Stimulated activated naive CD4-positive, alpha-beta T cell treated with Interleukin-2 at 50 U/mL for 16 hours (primary cell): ENCODE data around the gene SIT1.
"Not testable (repeated sequence)": the region's sequence is repeated elsewhere in the genome, so short reads cannot be mapped to it uniquely, and the experiment has no call there.

Experiments used
- DNase-seq: peaks from one replicate; lab custom pipeline; 2025; lab: John Stamatoyannopoulos, UW

Gene SIT1

DNA sequence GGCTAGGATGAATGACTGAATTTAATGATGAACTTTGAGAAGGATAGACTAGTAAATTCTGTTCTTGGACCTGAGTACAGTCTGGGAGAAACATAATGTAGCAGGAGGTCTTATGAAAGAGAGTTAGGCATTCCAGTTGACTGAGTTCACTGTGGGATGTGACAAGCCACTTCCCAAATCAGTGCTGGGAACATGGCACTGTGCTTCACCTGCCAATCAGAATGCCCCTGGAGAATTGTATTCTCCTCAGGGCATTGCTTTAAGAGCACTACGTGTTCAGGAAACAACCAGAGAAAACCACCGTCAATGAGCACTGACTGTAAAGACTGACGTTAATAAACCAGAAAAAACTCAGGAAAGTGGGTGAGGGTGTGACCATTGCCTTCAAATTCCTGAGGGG is 8.6 kb upstream of the SIT1 start:
- no peak for DNase-seq

GRCh38 chr9:35658968-35659220 is 8.2 kb upstream of the SIT1 start:
- no peak for DNase-seq

GRCh38 chr9:35658137-35658967 is 7.6 kb upstream of the SIT1 start, which contains the start of gene CCDC107:
Gene CCDC107 (plus strand): TSS chr9:35658292. CDS start chr9:35658380, 88 bp downstream.
- DNase-seq, result peak; percentile 73

GRCh38 chr9:35657546-35658136 is 6.9 kb upstream of the SIT1 start, which contains the start of gene RMRP:
Gene RMRP (minus strand): TSS chr9:35658019.
- peak; percentile 94 for DNase-seq

DNA sequence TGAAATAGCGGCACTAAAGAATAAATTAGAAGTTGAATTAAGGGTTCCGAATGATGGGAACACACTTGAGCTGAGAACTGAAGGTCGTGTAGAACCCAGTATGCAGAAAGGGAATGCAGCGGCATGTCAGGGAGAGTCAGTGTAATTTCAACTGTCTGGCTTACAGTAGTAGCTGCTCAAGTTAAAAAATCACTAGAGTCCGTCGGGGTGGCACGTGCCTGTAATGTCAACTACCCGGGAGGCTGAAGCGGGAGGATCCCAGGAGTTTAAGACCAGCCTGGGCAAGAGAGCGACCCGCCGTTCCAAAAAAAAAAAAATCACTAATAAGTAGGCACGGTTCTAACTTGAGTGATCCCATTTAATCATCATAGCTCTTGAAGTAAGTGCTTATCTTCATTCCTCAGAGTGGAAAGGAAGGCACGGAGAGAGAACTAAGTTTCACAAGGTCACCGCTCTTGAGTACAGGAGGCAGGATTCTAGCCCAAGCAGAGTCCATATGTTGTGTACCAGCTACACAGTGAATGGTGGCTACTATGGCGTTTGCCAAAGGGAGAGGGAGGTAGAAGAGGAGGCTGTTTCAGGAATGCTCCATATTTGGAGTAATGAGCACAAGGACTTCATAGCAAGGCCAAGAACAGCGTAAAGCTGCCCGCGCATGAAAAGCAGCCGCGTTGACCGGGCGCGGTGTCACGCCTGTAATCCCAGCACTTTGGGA is 6.3 kb upstream of the SIT1 start:
- no peak for DNase-seq

DNA sequence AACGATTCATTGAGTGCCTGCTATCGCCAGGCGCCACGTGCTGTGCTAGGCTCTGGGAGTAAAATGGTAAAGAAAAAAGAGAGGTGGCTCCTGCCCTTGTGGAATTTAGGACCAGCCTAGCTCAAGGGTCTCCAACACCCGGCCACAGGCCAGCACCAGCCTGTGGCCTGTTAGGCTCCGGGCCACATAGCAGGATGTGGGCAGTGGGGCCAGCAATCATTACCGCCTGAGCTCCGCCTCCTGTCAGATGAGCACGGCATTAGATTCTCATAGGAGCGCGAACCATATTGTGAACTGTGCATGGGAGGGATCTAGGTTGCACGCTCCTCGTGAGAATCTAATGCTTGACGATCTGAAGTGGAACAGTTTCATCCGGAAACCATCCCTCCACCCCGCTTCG is 5.6 kb upstream of the SIT1 start:
- no peak for DNase-seq

- DNase-seq, result no peak
Observed at GRCh38 chr9:35653611-35654010, 2.9 kb upstream of the SIT1 start.

GRCh38 chr9:35652829-35653209 is 2.1 kb upstream of the SIT1 start:
- no peak for DNase-seq

- DNase-seq, result no peak
Observed at GRCh38 chr9:35651956-35652828, 1.5 kb upstream of the SIT1 start.

DNA sequence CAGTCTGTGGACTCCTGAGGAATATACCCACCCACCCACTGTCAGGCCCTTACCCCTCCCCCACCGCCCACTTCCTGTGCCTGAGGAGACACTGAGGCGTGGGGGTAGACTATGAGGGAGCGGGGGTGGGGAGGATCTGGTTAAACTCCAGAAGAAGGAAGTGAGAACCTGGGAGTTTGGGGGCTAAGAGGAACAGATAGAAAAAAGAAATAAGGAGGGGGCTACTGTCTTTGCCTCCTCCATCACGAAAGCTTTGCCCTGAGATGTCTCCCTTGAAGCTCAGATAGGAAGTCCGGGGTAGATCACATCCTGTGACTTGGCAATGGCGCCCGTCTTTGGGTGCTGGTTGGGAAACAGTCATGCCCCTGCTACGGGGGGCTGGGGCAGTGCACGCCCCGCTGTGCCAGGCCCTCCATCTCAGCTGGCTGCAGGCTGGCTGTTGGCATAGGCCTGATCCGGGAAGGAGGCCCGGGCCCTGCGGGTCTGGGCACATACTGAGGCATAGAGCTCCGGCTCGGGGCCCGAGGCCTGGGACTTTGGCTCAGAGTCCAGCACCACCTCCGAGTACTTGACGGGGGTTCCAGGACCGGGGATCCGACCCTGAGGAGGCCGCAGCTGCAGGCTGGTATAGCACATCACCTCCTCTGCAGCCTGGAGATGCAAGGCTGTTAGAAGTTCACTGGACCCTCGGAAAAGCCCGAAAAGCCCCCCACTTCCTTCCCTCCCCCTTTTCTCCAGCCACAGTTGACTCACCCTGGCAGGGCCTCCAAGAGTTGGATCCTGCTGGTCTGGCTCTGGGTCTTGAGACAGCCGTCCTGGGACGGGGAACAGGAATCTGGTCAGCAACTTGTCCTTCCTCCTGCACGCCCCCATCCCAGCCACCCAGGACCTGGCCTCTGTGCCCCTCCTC is 1.0 kb downstream of the SIT1 start:
- peak; percentile 36 for DNase-seq

- peak; percentile 86 for DNase-seq
Observed at GRCh38 chr9:35646533-35647265, 4.0 kb downstream of the SIT1 start.

GRCh38 chr9:35646153-35646532 is 4.6 kb downstream of the SIT1 start:
- DNase-seq, result no peak

- DNase-seq, result not testable (repeated sequence)
Observed at GRCh38 chr9:35645736-35646135, 5.0 kb downstream of the SIT1 start.

GRCh38 chr9:35643046-35643445 is 7.7 kb downstream of the SIT1 start:
- DNase-seq, result no peak

- DNase-seq, result not testable (repeated sequence)
Observed at GRCh38 chr9:35641478-35641877, 9.3 kb downstream of the SIT1 start.

GRCh38 chr9:35640431-35640830 is 10.3 kb downstream of the SIT1 start:
- not testable (repeated sequence) for DNase-seq

DNA sequence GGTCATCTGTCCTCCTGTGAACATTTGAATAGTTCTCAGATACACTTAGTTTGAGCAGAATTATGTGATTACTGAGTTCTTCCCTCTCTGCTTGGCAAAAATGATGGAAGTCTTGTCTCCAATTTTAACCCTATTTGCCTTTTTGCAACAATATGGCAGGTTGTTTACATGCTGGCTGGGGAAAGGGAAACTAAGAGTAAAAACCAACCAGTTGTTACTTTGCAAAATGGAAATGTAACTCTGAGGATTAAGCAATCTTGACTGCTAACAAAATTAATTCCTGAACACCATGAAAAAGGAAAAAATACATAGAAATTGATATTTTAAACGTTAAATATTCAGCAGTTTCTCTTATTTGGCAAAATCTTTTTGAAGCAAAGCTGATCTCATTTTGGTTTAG is 11.1 kb downstream of the SIT1 start:
- no peak for DNase-seq

DNA sequence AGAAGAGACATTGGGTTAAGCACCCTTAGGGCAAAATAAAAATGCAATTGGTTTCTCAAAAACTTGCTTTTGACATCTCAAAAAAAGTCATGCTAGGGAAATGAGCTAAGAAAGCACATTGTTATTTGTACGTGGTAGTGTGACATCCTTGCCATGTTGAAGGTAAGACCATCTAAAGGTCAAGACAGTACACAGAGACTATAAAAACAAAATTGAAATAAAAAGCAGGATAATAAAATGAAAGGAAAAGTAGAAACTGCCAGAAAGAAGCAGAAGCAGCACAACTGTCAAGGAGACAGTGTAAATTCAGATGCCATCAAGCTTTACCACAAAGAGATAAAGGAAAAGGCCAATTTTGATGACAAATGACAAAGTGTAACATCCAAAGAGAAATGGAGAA is 11.5 kb downstream of the SIT1 start:
- not testable (repeated sequence) for DNase-seq

GRCh38 chr9:35638751-35639150 is 12.0 kb downstream of the SIT1 start:
- DNase-seq, result not testable (repeated sequence)

- DNase-seq, result not testable (repeated sequence)
Observed at GRCh38 chr9:35637427-35637955, 13.2 kb downstream of the SIT1 start.
